ENCODE data around the gene XPC.

The XPC gene

DNA sequence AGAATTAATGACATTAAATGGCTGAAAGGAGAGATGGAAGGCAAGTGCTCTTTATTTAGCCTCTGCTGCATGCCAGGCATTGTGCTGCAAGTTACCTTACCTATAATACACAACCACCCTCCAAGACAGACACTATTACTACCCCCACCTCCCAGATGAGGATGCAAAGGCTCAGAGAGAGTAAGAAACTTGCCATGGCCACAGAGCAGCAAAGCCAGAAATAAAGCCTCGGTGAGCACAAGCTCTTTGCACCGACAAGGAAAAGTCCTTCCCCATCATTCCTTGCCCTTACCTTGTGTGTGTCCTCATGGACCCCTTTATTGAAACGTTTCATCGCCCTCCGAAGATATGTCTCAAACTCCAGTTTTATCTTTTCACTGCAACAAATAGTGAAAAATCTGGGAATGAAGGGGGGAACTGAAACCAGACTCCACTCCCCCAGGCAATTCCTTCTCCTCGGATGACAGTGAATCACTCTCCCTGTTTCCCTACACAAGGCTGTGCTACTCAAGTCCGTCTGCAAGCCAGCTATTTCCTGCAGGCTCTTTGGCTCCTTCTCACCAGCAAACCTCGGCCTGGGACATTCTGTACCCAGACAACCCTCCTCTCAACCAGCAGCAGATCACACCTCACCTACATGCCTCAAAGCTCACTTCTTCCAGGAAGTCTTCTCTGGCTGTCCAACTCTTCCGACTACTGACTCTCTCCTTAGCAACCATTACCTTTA lies 11.4 kb downstream of the XPC start:
- TF ChIP-seq, protein P1, sequence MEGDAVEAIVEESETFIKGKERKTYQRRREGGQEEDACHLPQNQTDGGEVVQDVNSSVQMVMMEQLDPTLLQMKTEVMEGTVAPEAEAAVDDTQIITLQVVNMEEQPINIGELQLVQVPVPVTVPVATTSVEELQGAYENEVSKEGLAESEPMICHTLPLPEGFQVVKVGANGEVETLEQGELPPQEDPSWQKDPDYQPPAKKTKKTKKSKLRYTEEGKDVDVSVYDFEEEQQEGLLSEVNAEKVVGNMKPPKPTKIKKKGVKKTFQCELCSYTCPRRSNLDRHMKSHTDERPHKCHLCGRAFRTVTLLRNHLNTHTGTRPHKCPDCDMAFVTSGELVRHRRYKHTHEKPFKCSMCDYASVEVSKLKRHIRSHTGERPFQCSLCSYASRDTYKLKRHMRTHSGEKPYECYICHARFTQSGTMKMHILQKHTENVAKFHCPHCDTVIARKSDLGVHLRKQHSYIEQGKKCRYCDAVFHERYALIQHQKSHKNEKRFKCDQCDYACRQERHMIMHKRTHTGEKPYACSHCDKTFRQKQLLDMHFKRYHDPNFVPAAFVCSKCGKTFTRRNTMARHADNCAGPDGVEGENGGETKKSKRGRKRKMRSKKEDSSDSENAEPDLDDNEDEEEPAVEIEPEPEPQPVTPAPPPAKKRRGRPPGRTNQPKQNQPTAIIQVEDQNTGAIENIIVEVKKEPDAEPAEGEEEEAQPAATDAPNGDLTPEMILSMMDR (IDR thresholded peaks at IDR 0.05; ENCODE audit: low read depth, low read length, missing control alignments): no peak
- no peak overlapping the region for H3K4me3 ChIP-seq (replicated peaks; ENCODE audit: low read depth, low read length)
- no peak for DNase-seq (ENCODE audit: extremely low read depth, low read depth)

DNA sequence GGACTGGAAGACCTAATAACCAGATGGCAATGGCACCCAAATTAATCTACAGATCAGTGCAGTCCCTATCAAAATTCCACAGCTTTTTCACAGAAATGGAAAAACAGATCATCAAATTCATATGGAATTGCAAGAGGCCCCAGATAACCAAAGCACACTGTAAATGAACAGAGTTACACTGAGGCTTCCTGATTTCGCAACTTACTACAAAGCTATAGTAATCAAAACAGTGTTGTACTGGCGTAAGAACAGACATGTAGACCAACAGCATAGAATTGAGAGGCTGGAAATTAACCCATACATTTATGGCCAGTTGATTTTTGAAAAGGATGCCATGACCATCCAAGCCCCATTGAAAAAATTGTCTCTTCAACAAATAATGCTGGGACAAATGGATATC lies 16.2 kb downstream of the XPC start:
- no peak for DNase-seq (ENCODE audit: extremely low read depth, low read depth)
- no peak overlapping the region for H3K4me3 ChIP-seq (replicated peaks; ENCODE audit: low read depth, low read length)
- TF ChIP-seq, protein P1 (IDR thresholded peaks at IDR 0.05; ENCODE audit: low read depth, low read length, missing control alignments): no peak

DNA sequence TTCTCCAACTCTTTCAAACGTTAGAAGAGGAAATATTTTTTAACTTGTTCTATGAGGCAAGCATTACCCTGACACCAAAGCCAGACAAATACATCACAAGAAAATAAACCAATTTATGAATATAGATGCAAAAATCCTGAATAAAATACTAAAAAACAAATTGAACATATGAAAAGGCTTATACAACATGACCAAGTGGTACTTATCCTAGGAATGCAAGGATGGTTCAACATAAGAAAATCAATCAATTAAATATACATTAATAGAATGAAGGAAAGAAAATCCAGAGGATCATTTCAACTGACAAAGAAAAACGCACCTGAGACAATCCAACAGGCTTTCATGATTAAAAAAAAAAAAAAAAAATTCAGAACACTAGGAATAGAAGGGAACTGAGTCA lies 17.1 kb downstream of the XPC start:
- TF ChIP-seq, protein P1 (IDR thresholded peaks at IDR 0.05; ENCODE audit: low read depth, low read length, missing control alignments): no peak
- H3K4me3 ChIP-seq (replicated peaks; ENCODE audit: low read depth, low read length): no peak overlapping the region
- no peak for DNase-seq (ENCODE audit: extremely low read depth, low read depth)

DNA sequence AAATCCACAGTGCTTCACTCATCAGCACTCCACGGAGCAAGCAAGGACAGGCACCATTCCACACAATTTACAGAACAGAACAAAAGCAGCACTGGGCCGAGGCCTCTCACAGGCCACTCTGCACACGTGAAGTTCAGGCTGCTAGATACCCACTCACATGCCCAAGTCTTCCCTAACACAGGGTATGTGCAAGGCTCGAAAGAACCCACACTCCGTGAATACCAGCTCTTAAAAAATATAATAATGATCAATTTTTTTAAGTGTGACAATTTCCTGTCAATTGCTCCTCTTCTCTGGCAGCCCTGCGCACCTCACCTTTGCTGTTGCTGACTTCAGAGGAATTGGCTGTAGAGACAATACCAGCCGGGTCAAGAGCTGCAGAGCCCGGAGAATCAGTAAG lies 19.0 kb downstream of the XPC start:
- TF ChIP-seq, protein P1 (IDR thresholded peaks at IDR 0.05; ENCODE audit: low read depth, low read length, missing control alignments): no peak
- no peak for DNase-seq (ENCODE audit: extremely low read depth, low read depth)
- no peak overlapping the region for H3K4me3 ChIP-seq (replicated peaks; ENCODE audit: low read depth, low read length)

DNA sequence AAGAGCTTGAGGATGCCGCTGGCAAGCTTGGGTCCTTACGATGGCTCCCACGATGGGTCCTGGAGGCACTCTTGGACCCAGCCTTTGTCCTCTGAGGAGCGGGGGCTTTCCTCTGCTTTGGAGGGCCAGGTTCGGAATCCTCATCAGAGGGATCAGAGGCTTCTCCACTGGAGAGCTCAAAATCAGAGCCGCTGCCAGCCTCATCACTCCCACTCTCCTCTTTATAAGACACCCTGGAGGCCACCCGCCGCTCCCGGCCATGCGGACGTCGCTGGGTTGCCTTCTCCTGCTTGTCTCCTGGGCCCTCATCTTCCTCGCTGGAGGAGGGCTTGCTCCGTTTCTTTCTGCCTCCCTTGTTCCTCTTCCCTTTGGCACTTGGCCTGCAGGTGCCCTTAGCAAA lies 20.0 kb downstream of the XPC start:
- no peak for DNase-seq (ENCODE audit: extremely low read depth, low read depth)
- no peak overlapping the region for H3K4me3 ChIP-seq (replicated peaks; ENCODE audit: low read depth, low read length)
- TF ChIP-seq, protein P1 (IDR thresholded peaks at IDR 0.05; ENCODE audit: low read depth, low read length, missing control alignments): no peak

DNA sequence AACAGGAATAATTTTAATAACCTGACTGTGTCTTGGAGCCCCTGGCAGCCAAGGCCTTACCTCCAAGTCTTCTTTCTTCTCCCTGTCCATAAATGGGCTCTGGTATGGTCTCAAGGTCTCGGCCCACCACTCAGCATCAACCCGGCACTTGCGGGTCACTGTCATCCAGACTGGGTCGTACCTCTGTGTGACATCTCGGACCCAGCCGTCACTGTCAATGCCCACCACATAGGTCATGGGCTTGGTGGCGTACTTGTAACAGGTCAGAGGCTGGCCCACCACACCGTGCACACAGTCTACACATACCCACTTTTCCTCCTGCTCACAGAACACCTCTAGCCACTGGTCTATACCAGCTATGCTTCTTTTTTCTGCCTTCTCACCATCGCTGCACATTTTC lies 20.4 kb downstream of the XPC start:
- TF ChIP-seq, protein P1 (IDR thresholded peaks at IDR 0.05; ENCODE audit: low read depth, low read length, missing control alignments): no peak
- no peak for DNase-seq (ENCODE audit: extremely low read depth, low read depth)

More for the DNA sequence above, 20.4 kb downstream of the XPC start:
- H3K4me3 ChIP-seq (replicated peaks; ENCODE audit: low read depth, low read length): no peak overlapping the region
